Epithelial cell of proximal tubule (primary cell): ENCODE measurements around the gene LIPC. TPM values are rescaled to one million over a fixed set of nuclear protein-coding genes. Genes with fewer than 3 reads are reported as not detected.

Experiments
- DNase-seq: peaks from one replicate; pipeline ENCODE4 v3.0.0-alpha.2; 2011; ENCODE audit warnings: low read depth
- H3K4me3 ChIP-seq: 2 replicates; pipeline ENCODE4 v1.5.1; 2011; ENCODE audit warnings: low read depth, mild to moderate bottlenecking, low read length
- CTCF ChIP-seq: conservative IDR thresholded peaks from 2 replicates; pipeline ENCODE4 v1.5.1; 2012; ENCODE audit warnings: low read depth, mild to moderate bottlenecking, low read length
- total RNA-seq: library from RNA; depleted of rRNA; stranded (reverse); fragments of >200 nt; gene quantifications from 2 replicates; pipeline ENCODE4 v1.2.3, GENCODE V29; 2015

The LIPC gene
- total RNA-seq, 1 donor from 2014 or later = 12.9 TPM

GRCh38 chr15:58587486-58587885 lies 155.7 kb downstream of the LIPC start:
- no peak overlapping the region for H3K4me3 ChIP-seq
- TF ChIP-seq CTCF = no peak
- DNase-seq = no peak

GRCh38 chr15:58588096-58588495 lies 156.3 kb downstream of the LIPC start:
- H3K4me3 ChIP-seq = no peak overlapping the region
- TF ChIP-seq CTCF = no peak
- DNase-seq = no peak

GRCh38 chr15:58589047-58589446 lies 157.3 kb downstream of the LIPC start:
- TF ChIP-seq CTCF = no peak
- DNase-seq = no peak
- H3K4me3 ChIP-seq = no peak overlapping the region

GRCh38 chr15:58590236-58590635 lies 158.4 kb downstream of the LIPC start:
- no peak overlapping the region for H3K4me3 ChIP-seq
- no peak for TF ChIP-seq CTCF
- DNase-seq = no peak

- TF ChIP-seq CTCF = no peak
- H3K4me3 ChIP-seq = no peak overlapping the region
- DNase-seq = no peak
Observed at GRCh38 chr15:58590926-58591325, 159.1 kb downstream of the LIPC start.

- H3K4me3 ChIP-seq = no peak overlapping the region
- DNase-seq = no peak
- no peak for TF ChIP-seq CTCF
Observed at GRCh38 chr15:58593870-58594269, 162.1 kb downstream of the LIPC start.

- TF ChIP-seq CTCF = no peak
- no peak for DNase-seq
- no peak overlapping the region for H3K4me3 ChIP-seq
Observed at GRCh38 chr15:58594898-58595297, 163.1 kb downstream of the LIPC start.
